Nephron (organoid): ENCODE results near the gene TNPO2.
A peak's percentile ranks its signal among the peaks of the same experiment; 100 is the strongest.

Source experiments
- H3K27ac Mint-ChIP-seq, 3 experiments: 2 replicates each; pipeline ENCODE4 v1.8.0; 2020; ENCODE audit warnings: mixed read lengths in 3 of 3, mild to moderate bottlenecking in 2 of 3, moderate library complexity in 1 of 3
- H3K27me3 Mint-ChIP-seq: 2 replicates; pipeline ENCODE4 v1.8.0; 2021; ENCODE audit warnings: low read depth, mild to moderate bottlenecking, moderate library complexity, mixed read lengths
- H3K36me3 Mint-ChIP-seq: 2 replicates; pipeline ENCODE4 v1.8.0; 2020; ENCODE audit warnings: low read depth, mixed read lengths
- H3K4me1 Mint-ChIP-seq: 2 replicates; pipeline ENCODE4 v1.8.0; 2020; ENCODE audit warnings: mixed read lengths
- H3K4me3 Mint-ChIP-seq, 3 experiments: 2 replicates each; pipeline ENCODE4 v1.8.0; 2020; ENCODE audit warnings: mild to moderate bottlenecking in 3 of 3, mixed read lengths in 3 of 3, moderate library complexity in 2 of 3
- H3K9me3 Mint-ChIP-seq: 2 replicates; pipeline ENCODE4 v1.8.0; 2020; ENCODE audit warnings: mixed read lengths
- TF ChIP-seq, protein P1 (sequence below), 3 experiments: fragments of 200-600 bp; sonication (generic); IDR thresholded peaks; one replicate each; pipeline ENCODE4 v1.5.0; 2021; ENCODE audit warnings: antibody characterized with exemption in 3 of 3; ENCODE audit not compliant: unreplicated experiment in 3 of 3

The TNPO2 gene

DNA sequence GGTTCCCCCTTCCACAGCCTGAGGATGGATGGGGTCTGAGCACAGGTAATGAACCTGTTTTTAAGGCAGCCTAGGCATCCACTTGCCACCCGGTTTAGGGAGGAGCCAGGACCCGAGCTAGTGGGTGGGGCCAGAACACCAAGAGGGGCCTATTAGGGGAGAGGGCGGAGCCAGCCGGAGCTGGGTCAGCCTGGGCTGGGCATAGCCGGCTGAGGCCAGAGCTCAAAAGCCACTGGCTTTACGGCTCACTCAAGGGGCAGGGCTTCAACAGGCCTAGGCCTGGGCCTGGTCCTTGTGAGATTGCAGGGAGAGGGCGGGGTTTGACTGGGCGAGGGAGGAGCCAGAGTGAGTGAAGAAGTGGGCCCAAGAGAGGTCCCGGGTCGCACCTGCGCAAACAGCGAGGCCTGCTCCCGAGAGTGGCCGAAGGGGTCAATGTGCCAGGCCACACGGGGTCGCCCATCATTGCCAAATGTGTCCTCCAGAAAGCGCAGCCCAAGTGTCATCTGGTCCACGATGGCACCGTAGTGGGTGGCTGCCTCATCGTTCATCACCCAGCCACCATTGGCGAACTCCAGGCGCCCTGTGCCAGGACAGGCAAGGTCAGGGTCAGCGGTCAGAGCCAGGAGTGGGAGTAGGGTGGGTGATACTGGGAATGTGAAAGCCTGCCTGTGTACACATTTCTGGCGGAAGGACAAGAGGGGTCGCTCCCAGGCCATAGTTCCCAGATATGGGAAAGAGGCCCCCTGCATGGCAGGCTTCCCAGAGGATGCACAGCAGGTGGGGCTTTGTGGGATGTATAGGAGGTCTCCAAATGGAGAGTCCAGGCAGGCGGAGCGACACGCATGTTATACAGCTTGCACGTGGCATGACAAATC is 59.1 kb downstream of the TNPO2 start:
- Mint-ChIP-seq H3K4me1 (peaks cover 29% of the 10 kb centered on the region), H3K27ac (no peak overlapping the region), H3K27me3 (no peaks in the 10 kb centered on the region), H3K4me3 (peak overlapping the region; percentile 97 to 99 (median 98)), H3K36me3 (peaks cover 24% of the 10 kb centered on the region), H3K9me3 (no peaks in the 10 kb centered on the region)
- TF ChIP-seq, protein P1, sequence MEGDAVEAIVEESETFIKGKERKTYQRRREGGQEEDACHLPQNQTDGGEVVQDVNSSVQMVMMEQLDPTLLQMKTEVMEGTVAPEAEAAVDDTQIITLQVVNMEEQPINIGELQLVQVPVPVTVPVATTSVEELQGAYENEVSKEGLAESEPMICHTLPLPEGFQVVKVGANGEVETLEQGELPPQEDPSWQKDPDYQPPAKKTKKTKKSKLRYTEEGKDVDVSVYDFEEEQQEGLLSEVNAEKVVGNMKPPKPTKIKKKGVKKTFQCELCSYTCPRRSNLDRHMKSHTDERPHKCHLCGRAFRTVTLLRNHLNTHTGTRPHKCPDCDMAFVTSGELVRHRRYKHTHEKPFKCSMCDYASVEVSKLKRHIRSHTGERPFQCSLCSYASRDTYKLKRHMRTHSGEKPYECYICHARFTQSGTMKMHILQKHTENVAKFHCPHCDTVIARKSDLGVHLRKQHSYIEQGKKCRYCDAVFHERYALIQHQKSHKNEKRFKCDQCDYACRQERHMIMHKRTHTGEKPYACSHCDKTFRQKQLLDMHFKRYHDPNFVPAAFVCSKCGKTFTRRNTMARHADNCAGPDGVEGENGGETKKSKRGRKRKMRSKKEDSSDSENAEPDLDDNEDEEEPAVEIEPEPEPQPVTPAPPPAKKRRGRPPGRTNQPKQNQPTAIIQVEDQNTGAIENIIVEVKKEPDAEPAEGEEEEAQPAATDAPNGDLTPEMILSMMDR (IDR thresholded peaks at IDR 0.05; ENCODE audit: unreplicated experiment in 3 of 3): no peak

DNA sequence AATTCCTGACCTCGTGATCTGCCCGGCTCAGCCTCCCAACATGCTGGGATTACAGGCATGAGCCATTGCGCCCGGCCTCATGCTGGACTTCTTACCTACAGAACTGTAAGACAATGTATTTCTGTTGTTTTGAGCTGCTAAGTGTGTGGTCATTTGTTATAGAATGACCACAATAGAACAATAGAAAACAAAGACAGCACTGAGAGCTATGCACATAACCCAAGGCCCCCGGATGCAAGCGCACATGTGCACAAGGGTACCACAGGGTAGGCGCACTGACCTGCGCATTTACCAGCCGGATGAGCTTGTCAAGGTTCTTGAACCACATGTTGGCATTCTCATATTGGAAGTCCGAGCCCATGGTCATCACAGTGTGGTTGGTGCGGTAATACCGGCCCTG is 62.8 kb downstream of the TNPO2 start:
- H3K27me3 Mint-ChIP-seq: no peaks in the 10 kb centered on the region
- H3K27ac Mint-ChIP-seq: no peak overlapping the region
- H3K9me3 Mint-ChIP-seq: no peaks in the 10 kb centered on the region
- peaks cover 33% of the 10 kb centered on the region for H3K36me3 Mint-ChIP-seq
- H3K4me1 Mint-ChIP-seq: peaks cover 5% of the 10 kb centered on the region
- H3K4me3 Mint-ChIP-seq: no peak overlapping the region
- TF ChIP-seq, protein P1 (IDR thresholded peaks at IDR 0.05; ENCODE audit: unreplicated experiment in 3 of 3): no peak

DNA sequence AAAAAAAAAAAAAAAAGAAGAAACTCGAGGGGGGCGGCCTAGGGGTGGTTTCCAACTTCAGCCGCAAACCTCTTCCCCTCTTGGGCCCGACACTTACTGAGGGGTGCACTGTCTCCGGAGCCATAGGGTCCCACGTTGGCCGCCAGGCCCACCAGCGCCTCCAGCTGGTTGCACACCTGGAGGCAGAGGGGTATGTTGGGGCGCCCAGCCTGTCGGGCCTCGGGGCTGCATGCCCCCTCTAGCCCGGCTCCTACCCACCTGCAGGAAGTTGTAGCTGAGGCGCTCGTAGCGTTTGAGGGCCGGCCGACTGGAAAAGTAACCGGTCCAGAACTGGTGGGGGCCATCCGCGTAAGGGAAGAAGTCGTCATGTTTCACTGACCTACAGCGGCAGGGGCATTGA is 65.8 kb downstream of the TNPO2 start:
- H3K4me1 Mint-ChIP-seq: no peaks in the 10 kb centered on the region
- no peaks in the 10 kb centered on the region for H3K27me3 Mint-ChIP-seq
- no peak overlapping the region for H3K27ac Mint-ChIP-seq
- H3K4me3 Mint-ChIP-seq: no peak overlapping the region
- H3K9me3 Mint-ChIP-seq: no peaks in the 10 kb centered on the region
- H3K36me3 Mint-ChIP-seq: peaks cover 40% of the 10 kb centered on the region
- TF ChIP-seq, protein P1 (IDR thresholded peaks at IDR 0.05; ENCODE audit: unreplicated experiment in 3 of 3): no peak

DNA sequence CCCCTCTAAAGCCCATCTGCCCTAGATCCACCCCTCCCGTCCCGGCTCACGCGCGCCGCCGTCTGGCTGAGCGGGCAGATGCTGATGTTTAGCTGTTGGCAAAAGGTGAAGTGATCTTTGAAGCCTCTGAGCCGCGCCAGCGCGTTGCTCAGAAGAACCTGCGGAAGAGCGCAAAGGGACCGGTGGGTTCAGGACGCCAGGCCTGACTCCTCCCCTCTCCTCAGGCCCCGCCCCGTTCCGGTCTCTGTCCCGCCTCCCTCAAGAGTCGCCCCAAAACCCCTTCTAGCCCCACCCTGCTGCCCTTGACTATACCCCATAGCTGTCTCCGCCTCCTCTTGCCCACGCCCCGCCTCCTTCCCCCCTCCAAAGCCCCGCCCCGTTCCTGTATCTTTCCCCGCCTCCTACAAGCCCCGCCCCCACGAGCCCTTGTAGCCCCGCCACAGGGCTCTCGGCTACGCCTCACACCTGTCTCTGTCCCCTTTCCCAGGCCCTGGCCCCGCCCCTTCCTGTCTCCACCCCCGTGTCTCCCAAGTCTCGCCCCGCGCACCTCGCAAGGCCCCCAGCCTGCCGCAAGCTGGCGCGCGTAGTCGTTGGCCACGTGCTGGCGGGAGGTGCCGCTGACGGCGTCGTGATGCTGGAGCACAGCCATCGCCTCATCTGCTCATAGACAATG is 66.7 kb downstream of the TNPO2 start:
- no peaks in the 10 kb centered on the region for H3K27me3 Mint-ChIP-seq
- peaks cover 42% of the 10 kb centered on the region for H3K36me3 Mint-ChIP-seq
- H3K4me1 Mint-ChIP-seq: no peaks in the 10 kb centered on the region
- no peak overlapping the region for H3K4me3 Mint-ChIP-seq
- H3K27ac Mint-ChIP-seq: no peak overlapping the region
- H3K9me3 Mint-ChIP-seq: no peaks in the 10 kb centered on the region
- TF ChIP-seq, protein P1 (IDR thresholded peaks at IDR 0.05; ENCODE audit: unreplicated experiment in 3 of 3): no peak

DNA sequence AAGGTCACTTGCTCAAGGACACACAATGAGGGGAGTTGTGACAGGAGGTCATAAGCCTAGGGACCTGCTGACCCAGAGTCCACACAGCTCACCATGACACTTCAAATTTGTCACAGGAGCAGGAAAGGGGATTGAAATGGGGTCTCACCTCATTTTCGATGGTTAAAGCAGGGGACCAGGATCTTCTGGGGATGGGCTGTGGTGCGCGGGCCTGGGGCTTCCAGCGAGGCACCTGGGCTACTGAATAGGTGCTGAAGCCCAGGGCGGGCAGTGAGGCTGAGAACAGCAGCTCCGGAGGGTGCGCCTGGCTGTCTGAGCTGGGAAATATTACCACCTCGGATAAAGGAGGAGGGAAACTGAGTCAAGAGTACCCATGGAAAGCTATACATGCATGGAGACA is 68.2 kb downstream of the TNPO2 start:
- Mint-ChIP-seq H3K27ac (no peak overlapping the region), H3K4me3 (no peak overlapping the region), H3K4me1 (no peaks in the 10 kb centered on the region), H3K9me3 (no peaks in the 10 kb centered on the region), H3K36me3 (peaks cover 43% of the 10 kb centered on the region), H3K27me3 (no peaks in the 10 kb centered on the region)
- TF ChIP-seq, protein P1 (IDR thresholded peaks at IDR 0.05; ENCODE audit: unreplicated experiment in 3 of 3): no peak
